Measurements from ENCODE around the gene AK1. TPM values are rescaled to one million over a fixed set of nuclear protein-coding genes. Genes with fewer than 3 reads are reported as not detected.

Gene AK1
- total RNA-seq, 1 experiment from 2014 or later, result 12.2 TPM

DNA sequence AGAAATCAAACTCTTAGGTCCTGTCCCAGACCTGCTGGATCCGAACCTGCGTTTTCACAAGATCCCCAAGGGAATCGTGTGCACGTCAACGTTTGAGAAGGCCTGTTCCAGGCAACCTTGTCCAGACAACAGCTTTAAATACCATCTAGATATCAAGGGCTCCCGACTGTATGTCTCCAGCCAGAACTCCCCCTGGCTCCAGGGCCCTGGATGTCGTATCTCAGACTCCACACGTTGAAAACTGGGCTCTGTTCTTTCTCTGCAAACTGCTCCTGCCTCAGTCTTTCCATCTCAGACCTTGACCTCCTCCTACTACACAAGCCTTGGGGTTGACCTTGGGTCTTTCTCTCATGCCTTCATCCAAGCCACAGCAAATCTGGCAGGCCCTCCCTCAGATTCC lies 17.2 kb downstream of the AK1 start:
- no peak for DNase-seq
- no peak for TF ChIP-seq CTCF (IDR thresholded peaks at IDR 0.05; ENCODE audit: unreplicated experiment)
- no TSS peak for BruUV-seq (replicated peaks)
- CTCF ChIA-PET, result no interaction called here
- Mint-ChIP-seq H3K27ac (ENCODE audit: unreplicated experiment) (no peak overlapping the region), H3K4me3 (ENCODE audit: low read depth, unreplicated experiment) (no peak overlapping the region), H3K4me1 (ENCODE audit: low read depth, unreplicated experiment) (no peaks in the 10 kb centered on the region), H3K36me3 (ENCODE audit: insufficient read depth, unreplicated experiment) (no peaks in the 10 kb centered on the region), H3K9me3 (ENCODE audit: low read depth, unreplicated experiment) (no peaks in the 10 kb centered on the region), H3K27me3 (ENCODE audit: unreplicated experiment) (no peaks in the 10 kb centered on the region)
- intact Hi-C loops (cut with micrococcal nuclease; ENCODE audit: unreplicated experiment), result no loop called here

- no TSS peak for BruUV-seq (replicated peaks)
- Mint-ChIP-seq H3K4me3 (ENCODE audit: low read depth, unreplicated experiment) (no peak overlapping the region), H3K9me3 (ENCODE audit: low read depth, unreplicated experiment) (no peaks in the 10 kb centered on the region), H3K27ac (ENCODE audit: unreplicated experiment) (no peak overlapping the region), H3K27me3 (ENCODE audit: unreplicated experiment) (no peaks in the 10 kb centered on the region), H3K36me3 (ENCODE audit: insufficient read depth, unreplicated experiment) (no peaks in the 10 kb centered on the region), H3K4me1 (ENCODE audit: low read depth, unreplicated experiment) (no peaks in the 10 kb centered on the region)
- CTCF ChIA-PET, result no interaction called here
- DNase-seq, result no peak
- no peak for TF ChIP-seq CTCF (IDR thresholded peaks at IDR 0.05; ENCODE audit: unreplicated experiment)
- intact Hi-C loops (cut with micrococcal nuclease; ENCODE audit: unreplicated experiment), result no loop called here
Measured at GRCh38 chr9:127858041-127858512, 19.4 kb downstream of the AK1 start.

DNA sequence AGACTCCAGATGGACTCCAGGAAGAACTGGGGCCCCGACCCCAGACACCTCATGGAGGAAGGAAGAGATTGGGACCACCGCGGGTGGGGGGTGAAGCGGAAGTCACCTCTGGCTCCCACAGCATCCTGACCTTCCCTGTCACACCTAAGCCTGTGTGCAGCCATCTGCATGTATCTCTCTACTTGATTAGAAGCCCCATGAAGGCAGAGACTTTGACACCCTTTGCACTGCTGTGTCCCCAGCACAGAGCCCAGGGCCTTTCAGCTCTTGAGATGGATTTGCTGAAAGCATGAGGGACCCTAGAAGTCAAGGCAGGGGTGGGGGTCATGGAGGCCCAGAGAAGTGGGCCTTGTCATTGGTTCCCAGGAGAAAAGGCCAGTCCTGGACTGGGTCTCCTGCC lies 20.2 kb downstream of the AK1 start:
- H3K4me1 Mint-ChIP-seq (ENCODE audit: low read depth, unreplicated experiment), result no peaks in the 10 kb centered on the region
- no peaks in the 10 kb centered on the region for H3K9me3 Mint-ChIP-seq (ENCODE audit: low read depth, unreplicated experiment)
- no peaks in the 10 kb centered on the region for H3K27me3 Mint-ChIP-seq (ENCODE audit: unreplicated experiment)
- CTCF ChIA-PET, result no interaction called here
- H3K4me3 Mint-ChIP-seq (ENCODE audit: low read depth, unreplicated experiment), result no peak overlapping the region
- TF ChIP-seq CTCF (IDR thresholded peaks at IDR 0.05; ENCODE audit: unreplicated experiment), result no peak
- BruUV-seq (replicated peaks), result no TSS peak
- H3K36me3 Mint-ChIP-seq (ENCODE audit: insufficient read depth, unreplicated experiment), result no peaks in the 10 kb centered on the region
- no peak overlapping the region for H3K27ac Mint-ChIP-seq (ENCODE audit: unreplicated experiment)
- intact Hi-C loops (cut with micrococcal nuclease; ENCODE audit: unreplicated experiment), result no loop called here
- no peak for DNase-seq

GRCh38 chr9:127856729-127857116 lies 20.8 kb downstream of the AK1 start:
- Mint-ChIP-seq H3K36me3 (ENCODE audit: insufficient read depth, unreplicated experiment) (no peaks in the 10 kb centered on the region), H3K27me3 (ENCODE audit: unreplicated experiment) (no peaks in the 10 kb centered on the region), H3K9me3 (ENCODE audit: low read depth, unreplicated experiment) (no peaks in the 10 kb centered on the region), H3K4me1 (ENCODE audit: low read depth, unreplicated experiment) (no peaks in the 10 kb centered on the region), H3K27ac (ENCODE audit: unreplicated experiment) (no peak overlapping the region), H3K4me3 (ENCODE audit: low read depth, unreplicated experiment) (no peak overlapping the region)
- intact Hi-C loops (cut with micrococcal nuclease; ENCODE audit: unreplicated experiment), result no loop called here
- BruUV-seq (replicated peaks), result no TSS peak
- no peak for DNase-seq
- CTCF ChIA-PET, result no interaction called here
- no peak for TF ChIP-seq CTCF (IDR thresholded peaks at IDR 0.05; ENCODE audit: unreplicated experiment)
